OCI-LY3 (cell line): Measurements from ENCODE around the gene SERPINA1.

Experiments
- H2AFZ ChIP-seq: fragments of 200-600, 300-600 bp; shearing (Covaris generic); 2 replicates; pipeline ENCODE4 v1.6.0; 2014; ENCODE audit warnings: antibody characterized with exemption, low read depth, low read length
- H3K27ac ChIP-seq: fragments of 200-600, 300-600 bp; sonication (generic); 2 replicates; pipeline ENCODE4 v1.5.1; 2014; ENCODE audit warnings: mild to moderate bottlenecking, low read length, moderate library complexity, mixed read lengths
- H3K27me3 ChIP-seq: fragments of 200-600, 300-600 bp; sonication (generic); 2 replicates; pipeline ENCODE4 v1.6.1; 2014; ENCODE audit warnings: low read depth, low read length, mixed read lengths
- H3K36me3 ChIP-seq: fragments of 200-600, 300-600 bp; sonication (generic); replicated peaks from 2 replicates; pipeline ENCODE3; 2014; ENCODE audit warnings: low read depth, low read length, mixed read lengths
- H3K4me1 ChIP-seq: fragments of 300-600, 200-600 bp; sonication (generic); 2 replicates; pipeline ENCODE4 v1.6.1; 2014; ENCODE audit warnings: low read length, mixed read lengths
- H3K4me2 ChIP-seq: fragments of 200-600, 300-600 bp; sonication (generic); 2 replicates; pipeline ENCODE4 v1.6.1; 2014; ENCODE audit warnings: low read length, mixed read lengths
- H3K4me3 ChIP-seq: fragments of 300-600, 200-600 bp; sonication (generic); 2 replicates; pipeline ENCODE4 v1.5.1; 2014; ENCODE audit warnings: antibody characterized with exemption, mild to moderate bottlenecking, low read length, moderate library complexity
- H3K79me2 ChIP-seq: fragments of 300-600, 200-600 bp; shearing (Covaris generic); 2 replicates; pipeline ENCODE4 v1.6.1; 2014; ENCODE audit warnings: mild to moderate bottlenecking, low read length, mixed read lengths
- H3K9ac ChIP-seq: fragments of 300-600, 200-600 bp; shearing (Covaris generic); 2 replicates; pipeline ENCODE4 v1.6.0; 2014; ENCODE audit warnings: mild to moderate bottlenecking, low read length, moderate library complexity
- H3K9me3 ChIP-seq: fragments of 200-600, 300-600 bp; shearing (Covaris generic); 2 replicates; pipeline ENCODE4 v1.6.1; 2014; ENCODE audit warnings: low read length, mixed read lengths; ENCODE audit not compliant: insufficient read depth
- H4K20me1 ChIP-seq: fragments of 200-600, 300-600 bp; sonication (generic); 2 replicates; pipeline ENCODE4 v1.6.1; 2016; ENCODE audit warnings: low read length, mixed read lengths; ENCODE audit not compliant: insufficient read depth
- EZH2phosphoT487 ChIP-seq: fragments of 200-600 bp; shearing (Covaris generic); IDR thresholded peaks from 2 replicates; pipeline ENCODE4 v1.6.1; 2018; ENCODE audit warnings: antibody characterized with exemption, mixed run types, low read depth
- TF ChIP-seq, protein P1 (sequence below): fragments of 200-600, 300-600 bp; sonication (generic); IDR thresholded peaks from 2 replicates; pipeline ENCODE4 v1.5.1; 2014; ENCODE audit warnings: antibody characterized with exemption, low read length, low read depth

SERPINA1 gene

DNA sequence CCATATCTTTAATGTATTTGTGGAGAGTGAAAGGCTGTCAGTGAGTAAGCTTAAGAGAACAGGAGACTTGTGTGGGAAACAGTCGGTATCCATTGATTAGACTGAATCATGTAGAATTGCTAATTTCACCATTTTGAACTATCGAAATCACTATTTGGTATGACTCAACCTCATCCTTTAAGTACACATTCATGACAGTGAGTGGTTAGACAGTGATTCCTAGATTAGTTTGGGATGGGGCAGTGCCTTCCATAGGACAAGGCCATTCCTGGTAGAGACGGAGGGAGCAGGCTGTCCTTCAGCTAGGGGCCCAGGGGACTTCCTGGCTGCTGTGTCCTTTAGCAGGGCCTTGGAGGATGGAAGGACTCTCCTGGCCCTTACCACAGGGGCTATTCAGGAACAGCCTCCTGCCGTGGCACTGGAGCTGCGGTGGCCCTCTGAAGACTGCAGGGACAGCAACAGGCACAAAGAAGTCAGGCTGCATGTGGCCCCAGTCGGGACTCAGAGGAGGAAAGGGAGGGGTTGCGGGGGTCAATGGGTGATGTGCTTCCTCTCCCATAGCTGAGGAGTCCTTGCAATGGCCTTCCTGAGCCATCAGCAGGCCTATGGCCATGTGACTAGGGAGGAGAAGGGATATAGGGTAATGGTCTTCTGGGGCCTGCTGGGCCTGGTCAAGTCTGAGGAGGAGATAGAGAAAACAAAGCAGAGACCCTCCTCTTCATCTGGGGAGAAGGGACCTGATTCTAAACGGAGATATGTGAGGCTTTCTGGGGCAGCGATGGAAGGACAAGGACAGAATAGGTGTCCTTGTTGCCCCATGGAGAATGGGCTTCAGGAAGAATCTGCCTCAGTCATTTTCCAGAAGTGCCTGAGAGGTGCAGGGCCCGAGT lies 11.2 kb downstream of the SERPINA1 start:
- no peak overlapping the region for H3K4me3 ChIP-seq
- H4K20me1 ChIP-seq, result no peaks in the 10 kb centered on the region
- no peaks in the 10 kb centered on the region for H3K9me3 ChIP-seq
- no peak overlapping the region for H3K9ac ChIP-seq
- no peak overlapping the region for H3K4me2 ChIP-seq
- H3K4me1 ChIP-seq, result no peaks in the 10 kb centered on the region
- H3K27ac ChIP-seq, result no peak overlapping the region
- no peak for TF ChIP-seq EZH2phosphoT487
- TF ChIP-seq, protein P1, sequence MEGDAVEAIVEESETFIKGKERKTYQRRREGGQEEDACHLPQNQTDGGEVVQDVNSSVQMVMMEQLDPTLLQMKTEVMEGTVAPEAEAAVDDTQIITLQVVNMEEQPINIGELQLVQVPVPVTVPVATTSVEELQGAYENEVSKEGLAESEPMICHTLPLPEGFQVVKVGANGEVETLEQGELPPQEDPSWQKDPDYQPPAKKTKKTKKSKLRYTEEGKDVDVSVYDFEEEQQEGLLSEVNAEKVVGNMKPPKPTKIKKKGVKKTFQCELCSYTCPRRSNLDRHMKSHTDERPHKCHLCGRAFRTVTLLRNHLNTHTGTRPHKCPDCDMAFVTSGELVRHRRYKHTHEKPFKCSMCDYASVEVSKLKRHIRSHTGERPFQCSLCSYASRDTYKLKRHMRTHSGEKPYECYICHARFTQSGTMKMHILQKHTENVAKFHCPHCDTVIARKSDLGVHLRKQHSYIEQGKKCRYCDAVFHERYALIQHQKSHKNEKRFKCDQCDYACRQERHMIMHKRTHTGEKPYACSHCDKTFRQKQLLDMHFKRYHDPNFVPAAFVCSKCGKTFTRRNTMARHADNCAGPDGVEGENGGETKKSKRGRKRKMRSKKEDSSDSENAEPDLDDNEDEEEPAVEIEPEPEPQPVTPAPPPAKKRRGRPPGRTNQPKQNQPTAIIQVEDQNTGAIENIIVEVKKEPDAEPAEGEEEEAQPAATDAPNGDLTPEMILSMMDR, result no peak
- no peak overlapping the region for H2AFZ ChIP-seq
- no peaks in the 10 kb centered on the region for H3K36me3 ChIP-seq
- no peaks in the 10 kb centered on the region for H3K27me3 ChIP-seq
- H3K79me2 ChIP-seq, result no peaks in the 10 kb centered on the region

DNA sequence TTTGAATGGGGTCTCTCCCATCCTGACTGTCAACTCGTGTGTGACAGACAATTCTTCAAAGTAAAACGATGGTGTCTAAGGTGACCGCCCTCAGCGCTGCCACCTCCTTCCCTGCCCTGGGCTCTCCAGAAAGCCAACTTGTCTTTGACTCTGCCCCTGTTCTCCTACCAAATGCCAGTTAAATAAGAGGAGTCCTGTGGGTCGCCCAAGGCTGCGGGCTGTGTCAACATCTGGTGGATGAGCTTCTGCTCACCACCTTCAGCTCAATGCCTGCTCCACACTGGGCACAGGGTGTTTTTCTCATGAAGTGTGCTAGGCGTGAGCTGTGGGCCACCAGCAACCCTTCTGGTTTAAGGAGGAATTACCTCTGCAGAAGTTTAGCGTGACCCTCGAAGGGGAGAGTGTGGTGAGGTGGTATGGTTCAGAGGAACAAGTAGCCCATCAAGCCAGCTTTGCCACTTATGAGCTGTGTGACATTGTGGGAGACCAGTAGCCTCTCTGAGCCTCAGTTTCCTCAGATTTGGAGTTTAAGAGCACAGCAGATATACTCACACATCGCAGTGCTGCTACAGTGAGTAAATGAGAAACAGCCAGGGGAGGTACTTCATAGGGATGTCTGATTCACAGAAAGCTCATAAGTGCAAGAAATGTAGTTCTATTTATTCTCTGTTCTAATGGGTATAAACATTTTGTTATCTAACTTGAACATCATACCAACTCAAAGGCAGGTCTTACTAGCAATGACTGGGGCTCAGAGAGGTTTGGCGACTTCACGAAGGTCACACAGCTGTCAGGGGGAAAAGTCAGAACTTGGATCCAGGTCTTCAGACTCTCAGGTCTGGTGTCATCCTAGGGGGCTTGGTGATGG lies 12.1 kb downstream of the SERPINA1 start:
- H3K4me2 ChIP-seq, result no peak overlapping the region

DNA sequence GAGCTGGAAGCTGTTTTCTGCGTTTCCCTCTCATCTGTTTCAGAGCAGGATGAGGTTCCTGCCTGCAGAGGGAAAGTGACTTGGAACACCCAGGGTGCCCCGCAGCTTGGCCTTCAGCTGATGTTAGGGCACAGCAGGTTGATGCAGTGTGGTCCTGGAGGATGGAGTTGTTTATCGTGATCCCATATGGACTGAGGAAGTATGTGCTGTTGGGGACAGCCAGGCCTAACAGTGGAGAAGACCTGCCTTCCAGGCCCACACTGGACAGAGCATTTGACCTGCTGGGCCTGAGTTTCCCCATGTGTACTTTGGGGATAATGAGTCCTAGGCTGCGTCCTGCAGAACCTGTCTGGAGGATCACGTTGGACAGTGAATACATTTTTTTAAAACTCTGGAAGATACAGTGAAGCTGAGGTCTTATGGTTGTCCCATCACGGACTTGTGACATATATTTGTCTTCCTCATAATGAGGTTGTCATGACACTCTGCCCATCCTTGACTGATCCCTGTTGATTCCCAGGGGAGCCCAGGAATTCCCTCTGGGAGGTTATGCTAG lies 12.8 kb downstream of the SERPINA1 start:
- H4K20me1 ChIP-seq, result no peaks in the 10 kb centered on the region
- H3K4me2 ChIP-seq, result no peak overlapping the region
- no peaks in the 10 kb centered on the region for H3K4me1 ChIP-seq
- no peak overlapping the region for H3K4me3 ChIP-seq
- H3K36me3 ChIP-seq, result no peaks in the 10 kb centered on the region
- H3K9me3 ChIP-seq, result no peaks in the 10 kb centered on the region
- H3K27me3 ChIP-seq, result no peaks in the 10 kb centered on the region
- H3K9ac ChIP-seq, result no peak overlapping the region
- TF ChIP-seq, protein P1, result no peak
- no peak for TF ChIP-seq EZH2phosphoT487
- no peak overlapping the region for H3K27ac ChIP-seq
- no peak overlapping the region for H2AFZ ChIP-seq
- H3K79me2 ChIP-seq, result no peaks in the 10 kb centered on the region

More for the DNA sequence above, 12.1 kb downstream of the SERPINA1 start:
- no peaks in the 10 kb centered on the region for H3K27me3 ChIP-seq
- TF ChIP-seq EZH2phosphoT487, result no peak
- TF ChIP-seq, protein P1, result no peak
- H2AFZ ChIP-seq, result no peak overlapping the region
- H3K4me3 ChIP-seq, result no peak overlapping the region
- H3K4me1 ChIP-seq, result no peaks in the 10 kb centered on the region
- H4K20me1 ChIP-seq, result no peaks in the 10 kb centered on the region
- H3K9me3 ChIP-seq, result no peaks in the 10 kb centered on the region
- no peaks in the 10 kb centered on the region for H3K79me2 ChIP-seq
- no peaks in the 10 kb centered on the region for H3K36me3 ChIP-seq
- no peak overlapping the region for H3K9ac ChIP-seq
- no peak overlapping the region for H3K27ac ChIP-seq
